Transverse colon (tissue), 4 donors: ENCODE data around the gene DCUN1D5.

ENCODE experiments used
- CTCF ChIP-seq, 5 experiments: fragments of 200-600 bp in 3 of 5; fragments of 450-650 bp in 2 of 5; sonication (generic) in 3 of 5; IDR thresholded peaks; 1 replicate in 2 of 5; 2 replicates in 3 of 5; pipeline ENCODE4 v1.5.1; 2016 to 2017; ENCODE audit warnings: antibody characterized with exemption in 5 of 5, inconsistent platforms in 3 of 5, mild to moderate bottlenecking in 2 of 5, moderate library complexity in 1 of 5
- EP300 ChIP-seq: sonication (generic); formaldehyde crosslinking; IDR thresholded peaks from one replicate; pipeline ENCODE4 v1.6.1; 2017; ENCODE audit warnings: antibody characterized with exemption, low read depth
- POLR2A ChIP-seq: fragments of 450-650 bp; IDR thresholded peaks from one replicate; pipeline ENCODE4 v1.6.1; 2016; ENCODE audit warnings: antibody characterized with exemption, mild to moderate bottlenecking, moderate library complexity
- POLR2AphosphoS5 ChIP-seq, 3 donors: sonication (generic); formaldehyde crosslinking; IDR thresholded peaks; one replicate each; pipeline ENCODE4 v1.6.1; 2016; ENCODE audit warnings: antibody characterized with exemption in 3 of 3

- TF ChIP-seq POLR2A = no peak
- TF ChIP-seq CTCF (IDR thresholded peaks at IDR 0.05) = no peak
- no peak for TF ChIP-seq EP300
- no peak for TF ChIP-seq POLR2AphosphoS5 (IDR thresholded peaks at IDR 0.05)
Observed at GRCh38 chr11:103069367-103069766, 22.6 kb downstream of the DCUN1D5 start.
